Measurements from ENCODE around the gene TRIO.

DNA sequence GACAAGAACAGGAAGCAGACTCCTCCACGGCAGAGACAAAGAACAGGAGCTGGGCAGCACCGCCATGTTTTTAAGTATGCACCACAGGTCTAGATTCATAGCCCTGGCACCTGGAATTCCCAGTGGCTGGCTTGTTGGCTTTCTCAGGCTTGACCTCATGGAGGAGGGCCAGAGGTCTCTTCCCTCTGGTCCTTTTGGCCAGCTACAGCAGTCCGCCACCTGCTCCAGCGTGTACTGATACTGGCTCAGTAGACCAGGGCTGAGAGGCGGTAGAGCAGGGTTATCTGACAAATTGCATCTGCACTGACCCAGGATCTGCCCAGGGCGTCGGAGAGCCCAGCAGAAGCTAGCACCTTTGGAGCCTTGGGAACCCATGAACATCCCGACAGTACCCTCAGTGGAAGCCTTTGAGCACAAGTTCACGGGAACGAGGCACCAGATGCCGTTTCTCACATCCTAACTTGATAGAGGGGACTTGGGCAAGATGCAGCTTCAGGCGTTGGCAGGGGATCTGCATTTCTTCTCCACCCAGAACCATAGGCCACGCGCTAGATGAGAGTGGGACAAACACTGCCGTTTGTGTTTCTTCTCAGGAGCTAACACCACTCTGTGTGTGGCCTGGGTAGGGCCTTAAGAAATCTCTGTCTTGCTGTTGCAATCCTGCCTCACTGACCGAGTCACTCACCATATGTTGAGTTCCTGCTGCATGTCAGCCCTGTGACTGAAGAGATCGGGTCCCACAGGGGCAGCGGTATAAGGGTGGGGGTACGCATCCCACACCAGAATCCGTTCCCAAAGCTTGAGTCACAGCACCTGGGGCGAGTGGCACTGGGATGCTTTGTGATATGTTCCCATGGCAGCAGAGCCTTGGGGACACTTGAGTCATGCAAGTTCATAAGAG lies 348.1 kb downstream of the TRIO start:
- TF ChIP-seq, protein P1, sequence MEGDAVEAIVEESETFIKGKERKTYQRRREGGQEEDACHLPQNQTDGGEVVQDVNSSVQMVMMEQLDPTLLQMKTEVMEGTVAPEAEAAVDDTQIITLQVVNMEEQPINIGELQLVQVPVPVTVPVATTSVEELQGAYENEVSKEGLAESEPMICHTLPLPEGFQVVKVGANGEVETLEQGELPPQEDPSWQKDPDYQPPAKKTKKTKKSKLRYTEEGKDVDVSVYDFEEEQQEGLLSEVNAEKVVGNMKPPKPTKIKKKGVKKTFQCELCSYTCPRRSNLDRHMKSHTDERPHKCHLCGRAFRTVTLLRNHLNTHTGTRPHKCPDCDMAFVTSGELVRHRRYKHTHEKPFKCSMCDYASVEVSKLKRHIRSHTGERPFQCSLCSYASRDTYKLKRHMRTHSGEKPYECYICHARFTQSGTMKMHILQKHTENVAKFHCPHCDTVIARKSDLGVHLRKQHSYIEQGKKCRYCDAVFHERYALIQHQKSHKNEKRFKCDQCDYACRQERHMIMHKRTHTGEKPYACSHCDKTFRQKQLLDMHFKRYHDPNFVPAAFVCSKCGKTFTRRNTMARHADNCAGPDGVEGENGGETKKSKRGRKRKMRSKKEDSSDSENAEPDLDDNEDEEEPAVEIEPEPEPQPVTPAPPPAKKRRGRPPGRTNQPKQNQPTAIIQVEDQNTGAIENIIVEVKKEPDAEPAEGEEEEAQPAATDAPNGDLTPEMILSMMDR (IDR thresholded peaks at IDR 0.05) = no peak
- no peak for TF ChIP-seq POLR2A (IDR thresholded peaks at IDR 0.05)
